IMR-90 (cell line): Measurements from ENCODE around the gene RPAP2. TPM values are rescaled to one million over a fixed set of nuclear protein-coding genes. Genes with fewer than 3 reads are reported as not detected.

Experiments
- ATAC-seq: fragments of 200-7000 bp; cut with Tn5 transposase; 2 replicates; pipeline ENCODE4 v1.9.1; 2020; ENCODE audit warnings: low read depth, mild to moderate bottlenecking, moderate library complexity
- BruUV-seq: library from RNA; stranded (reverse); fragments of 400-500 nt; replicated peaks from 2 replicates; lab custom pipeline; 2021; lab: Mats Ljungman, UMichigan
- CTCF ChIA-PET: fragments of 300-600 bp; formaldehyde crosslinking; extraction: SDS; loops from one replicate; lab custom pipeline; 2021; ENCODE audit warnings: antibody characterized with exemption; lab: Yijun Ruan, JAX
- POLR2A ChIA-PET: fragments of 300-600 bp; sonication (Branson Sonifier 250); formaldehyde crosslinking; loops from one replicate; lab custom pipeline; 2022; ENCODE audit warnings: antibody characterized with exemption; ENCODE audit not compliant: unreplicated experiment; lab: Charles Lee
- DNase-seq: peaks from one replicate; pipeline ENCODE4 v3.0.0; 2013
- H2AFZ ChIP-seq: replicated peaks from 2 replicates; pipeline ENCODE3; 2013; ENCODE audit warnings: low read length, mild to moderate bottlenecking; ENCODE audit not compliant: poor library complexity
- H2AK5ac ChIP-seq: 2 replicates; pipeline ENCODE4 v1.6.1; 2013; ENCODE audit warnings: low read depth, low read length, inconsistent platforms
- H2AK9ac ChIP-seq: replicated peaks from 2 replicates; pipeline ENCODE3; 2013; ENCODE audit warnings: mild to moderate bottlenecking, low read depth, low read length, moderate library complexity; ENCODE audit not compliant: poor library complexity
- H2BK120ac ChIP-seq: 2 replicates; pipeline ENCODE4 v1.6.1; 2013; ENCODE audit warnings: low read depth, low read length, inconsistent platforms
- H2BK15ac ChIP-seq: 3 replicates; pipeline ENCODE4 v1.6.1; 2013; ENCODE audit warnings: low read depth, low read length, inconsistent platforms
- H2BK20ac ChIP-seq: 2 replicates; pipeline ENCODE4 v1.6.1; 2013; ENCODE audit warnings: low read depth, mild to moderate bottlenecking, inconsistent platforms, low read length, moderate library complexity
- H2BK5ac ChIP-seq: 2 replicates; pipeline ENCODE4 v1.6.1; 2013; ENCODE audit warnings: mild to moderate bottlenecking, low read depth, low read length, inconsistent platforms; ENCODE audit not compliant: poor library complexity, severe bottlenecking
- H3K14ac ChIP-seq: replicated peaks from 2 replicates; pipeline ENCODE4 v1.6.1; 2013; ENCODE audit warnings: low read depth, low read length, inconsistent platforms
- H3K18ac ChIP-seq: 2 replicates; pipeline ENCODE4 v1.6.1; 2013; ENCODE audit warnings: low read depth, low read length, control low read depth
- H3K23ac ChIP-seq: 2 replicates; pipeline ENCODE4 v1.6.1; 2013; ENCODE audit warnings: low read depth, low read length, inconsistent platforms
- H3K27ac ChIP-seq: 2 replicates; pipeline ENCODE4 v1.5.1; 2013; ENCODE audit warnings: mild to moderate bottlenecking, control low read depth, low read length; ENCODE audit not compliant: insufficient read depth
- H3K27me3 ChIP-seq: 2 replicates; pipeline ENCODE4 v1.6.1; 2013; ENCODE audit warnings: low read length; ENCODE audit not compliant: control insufficient read depth, insufficient read depth
- H3K36me3 ChIP-seq: 2 replicates; pipeline ENCODE4 v1.6.1; 2013; ENCODE audit warnings: low read length, mixed read lengths; ENCODE audit not compliant: control insufficient read depth, insufficient read depth
- H3K4ac ChIP-seq: 2 replicates; pipeline ENCODE4 v1.6.1; 2013; ENCODE audit warnings: low read depth, low read length, inconsistent platforms
- H3K4me1 ChIP-seq: 2 replicates; pipeline ENCODE4 v1.6.1; 2013; ENCODE audit warnings: low read length, mixed read lengths; ENCODE audit not compliant: control insufficient read depth, insufficient read depth
- H3K4me2 ChIP-seq: 2 replicates; pipeline ENCODE4 v1.6.1; 2013; ENCODE audit warnings: low read depth, mild to moderate bottlenecking, control low read depth, low read length, moderate library complexity
- H3K4me3 ChIP-seq: 2 replicates; pipeline ENCODE4 v1.5.1; 2013; ENCODE audit warnings: low read depth, mild to moderate bottlenecking, control low read depth, low read length, moderate library complexity; ENCODE audit not compliant: insufficient read depth
- H3K56ac ChIP-seq: 2 replicates; pipeline ENCODE4 v1.6.1; 2013; ENCODE audit warnings: low read length, inconsistent platforms; ENCODE audit not compliant: insufficient read depth; ENCODE audit errors: extremely low read depth
- H3K79me1 ChIP-seq, 2 experiments: 2 replicates each; pipeline ENCODE4 v1.6.1; 2013; ENCODE audit warnings: low read length in 2 of 2, inconsistent platforms in 1 of 2, low read depth in 1 of 2
- H3K9ac ChIP-seq: 2 replicates; pipeline ENCODE4 v1.6.1; 2013; ENCODE audit warnings: low read depth, low read length, control low read depth
- H3K9me1 ChIP-seq: 2 replicates; pipeline ENCODE4 v1.6.1; 2013; ENCODE audit warnings: low read length, inconsistent platforms; ENCODE audit not compliant: insufficient read depth
- H3K9me3 ChIP-seq: 2 replicates; pipeline ENCODE4 v1.6.1; 2013; ENCODE audit warnings: low read length; ENCODE audit not compliant: control insufficient read depth, insufficient read depth
- H4K20me1 ChIP-seq: 2 replicates; pipeline ENCODE4 v1.6.1; 2013; ENCODE audit warnings: low read length, inconsistent platforms; ENCODE audit not compliant: insufficient read depth
- H4K5ac ChIP-seq: 2 replicates; pipeline ENCODE4 v1.6.1; 2013; ENCODE audit warnings: mild to moderate bottlenecking, low read depth, low read length, control low read depth
- H4K8ac ChIP-seq, 2 experiments: 2 replicates each; pipeline ENCODE4 v1.6.1; 2013; ENCODE audit warnings: low read depth in 2 of 2, low read length in 2 of 2, control low read depth in 1 of 2, inconsistent platforms in 1 of 2
- H4K91ac ChIP-seq: 2 replicates; pipeline ENCODE4 v1.6.1; 2013; ENCODE audit warnings: low read depth, low read length, inconsistent platforms; ENCODE audit not compliant: insufficient read depth
- CEBPB ChIP-seq: IDR thresholded peaks from 2 replicates; pipeline ENCODE4 v1.6.1; 2012; ENCODE audit warnings: low read depth, low read length, improper control_type of control experiment
- MAFK ChIP-seq: IDR thresholded peaks from 2 replicates; pipeline ENCODE4 v1.6.1; 2012; ENCODE audit warnings: low read depth, low read length, improper control_type of control experiment
- MAZ ChIP-seq: IDR thresholded peaks from 2 replicates; pipeline ENCODE4 v1.6.1; 2012; ENCODE audit warnings: low read depth, mild to moderate bottlenecking, low read length, improper control_type of control experiment, moderate library complexity, borderline replicate concordance
- NFE2L2 ChIP-seq: fragments of 150-350 bp; IDR thresholded peaks from 2 replicates; pipeline ENCODE4 v1.6.1; 2016; ENCODE audit warnings: low read depth, mild to moderate bottlenecking, low read length
- WGBS, 2 experiments: methylation state at CpG; one replicate each; pipeline versions ENCODE4 v1.1.5 to v1.1.7; 2013; ENCODE audit warnings: missing lambda C conversion rate in 2 of 2; ENCODE audit not compliant: insufficient read length in 1 of 2; ENCODE audit errors: extremely low coverage in 2 of 2; 5-methylcytosine and 5-hydroxymethylcytosine counted together
- dilution Hi-C: fragments of 300-500 bp; cut with HindIII; formaldehyde crosslinking; loops from one replicate; pipeline ENCODE4 v1.14.3; 2018; ENCODE audit warnings: low sequenced_read_pairs; ENCODE audit not compliant: unreplicated experiment
- in situ Hi-C: fragments of 300-500 bp; cut with MboI; formaldehyde crosslinking; loops from 3 replicates; pipeline ENCODE4 v1.14.3; 2019; ENCODE audit warnings: low sequenced_read_pairs, inconsistent platforms, mixed read lengths
- intact Hi-C: fragments of 100-400 bp; cut with micrococcal nuclease; formaldehyde crosslinking; loops from 2 replicates; pipeline ENCODE4 v1.10.0; 2022
- polyA plus RNA-seq, 3 experiments: library from polyadenylated mRNA; depleted of rRNA; stranded (reverse); fragments of >200 nt; gene quantifications; 2 replicates each; pipeline ENCODE4 v1.2.3, GENCODE V29; 2012; ENCODE audit warnings: low replicate concordance in 1 of 3
- total RNA-seq: library from RNA; depleted of rRNA; stranded (reverse); fragments of >200 nt; gene quantifications from 2 replicates; pipeline ENCODE4 v1.2.3, GENCODE V29; 2012

The RPAP2 gene
- total and polyA plus RNA-seq, 2 of the 4 experiments (the other 2 are of a cell fraction), result 7.1 to 13.6 TPM

- in situ Hi-C loops (no loop called here), intact Hi-C loops (loop anchor here (2.0 kb wide), 1 partner anchor 20 kb away; no protein-coding TSS in a partner anchor), dilution Hi-C loops (no loop called here)
- H2BK5ac ChIP-seq, result no peak overlapping the region
- 0 out of 2 replicates have a peak, but pooled peaks cover 2% of the 10 kb centered on the region for H3K27me3 ChIP-seq
- no CpG with 5 or more reads among the region's 1 CpG for WGBS, 2 experiments
- no peak for TF ChIP-seq MAFK
- no peak for TF ChIP-seq MAZ
- TF ChIP-seq NFE2L2, result no peak
- TF ChIP-seq CEBPB, result peak; percentile 69; the same call in 1 of the 2 replicates
- H4K91ac ChIP-seq, result no peak overlapping the region
- no peak overlapping the region for H3K27ac ChIP-seq
- no TSS peak for BruUV-seq
- no peak for ATAC-seq
- no peaks in the 10 kb centered on the region for H3K79me1 ChIP-seq
- no peak overlapping the region for H3K4ac ChIP-seq
- H2AK9ac ChIP-seq, result no peak overlapping the region
- H3K18ac ChIP-seq, result no peak overlapping the region
- H3K4me2 ChIP-seq, result no peak overlapping the region
- no peaks in the 10 kb centered on the region for H4K20me1 ChIP-seq
- DNase-seq, result peak; percentile 40
- no peak overlapping the region for H2BK20ac ChIP-seq
- CTCF ChIA-PET, result no interaction called here
- POLR2A ChIA-PET, result no interaction called here
- H3K36me3 ChIP-seq, result no peaks in the 10 kb centered on the region
- no peak overlapping the region for H2AFZ ChIP-seq
- H3K9me1 ChIP-seq, result no peaks in the 10 kb centered on the region
- no peak overlapping the region for H4K8ac ChIP-seq
- H3K4me3 ChIP-seq, result no peak overlapping the region
- H3K23ac ChIP-seq, result no peak overlapping the region
- H3K4me1 ChIP-seq, result no peaks in the 10 kb centered on the region
- no peak overlapping the region for H2BK15ac ChIP-seq
- H3K9me3 ChIP-seq, result peaks cover 10% of the 10 kb centered on the region
- H3K14ac ChIP-seq, result no peak overlapping the region
- no peak overlapping the region for H4K5ac ChIP-seq
- H2BK120ac ChIP-seq, result no peak overlapping the region
- no peak overlapping the region for H3K9ac ChIP-seq
- H3K56ac ChIP-seq, result no peak overlapping the region
- H2AK5ac ChIP-seq, result no peak overlapping the region
Measured at GRCh38 chr1:92404661-92405060, 105.8 kb downstream of the RPAP2 start.
